Measurements from ENCODE around the gene FRMPD4. TPM values are rescaled to one million over a fixed set of nuclear protein-coding genes. Genes with fewer than 3 reads are reported as not detected.
A peak's percentile ranks its signal among the peaks of the same experiment; 100 is the strongest.

FRMPD4 gene
- total RNA-seq, 1 donor from 2014 or later = not detected

- no peak for ATAC-seq
These were observed 547.3 kb downstream of the FRMPD4 start for GRCh38 chrX:12685541-12685940.

- ATAC-seq = no peak
These were observed 548.1 kb downstream of the FRMPD4 start for GRCh38 chrX:12686331-12686730.

- no peak for ATAC-seq
These were observed 552.4 kb downstream of the FRMPD4 start for GRCh38 chrX:12690646-12691045.

GRCh38 chrX:12693754-12694153 lies 555.5 kb downstream of the FRMPD4 start:
- no peak for ATAC-seq

GRCh38 chrX:12700745-12701144 lies 562.5 kb downstream of the FRMPD4 start:
- no peak for ATAC-seq

- ATAC-seq = peak; percentile 86
These were observed 563.4 kb downstream of the FRMPD4 start for GRCh38 chrX:12701628-12702027.

GRCh38 chrX:12702509-12703091 lies 564.3 kb downstream of the FRMPD4 start:
- ATAC-seq = peak; percentile 52

GRCh38 chrX:12704706-12705105 lies 566.4 kb downstream of the FRMPD4 start:
- ATAC-seq = no peak

- ATAC-seq = no peak
These were observed 570.8 kb downstream of the FRMPD4 start for GRCh38 chrX:12709047-12709446.

GRCh38 chrX:12711435-12712040 lies 573.3 kb downstream of the FRMPD4 start:
- no peak for ATAC-seq

GRCh38 chrX:12716574-12716973 lies 578.3 kb downstream of the FRMPD4 start:
- ATAC-seq = no peak

- no peak for ATAC-seq
These were observed 581.6 kb downstream of the FRMPD4 start for GRCh38 chrX:12719837-12720236.

GRCh38 chrX:12721042-12721441 lies 582.8 kb downstream of the FRMPD4 start:
- no peak for ATAC-seq

- no peak for ATAC-seq
These were observed 584.0 kb downstream of the FRMPD4 start for GRCh38 chrX:12722314-12722713.

- ATAC-seq = peak; percentile 97
These were observed 603.1 kb downstream of the FRMPD4 start for GRCh38 chrX:12741416-12741815.

GRCh38 chrX:12747433-12747832 lies 609.2 kb downstream of the FRMPD4 start:
- ATAC-seq = no peak

GRCh38 chrX:12751887-12752286 lies 613.6 kb downstream of the FRMPD4 start:
- no peak for ATAC-seq

GRCh38 chrX:12753366-12753765 lies 615.1 kb downstream of the FRMPD4 start:
- no peak for ATAC-seq

- ATAC-seq = no peak
These were observed 620.0 kb downstream of the FRMPD4 start for GRCh38 chrX:12758291-12758690.

- no peak for ATAC-seq
These were observed 629.6 kb downstream of the FRMPD4 start for GRCh38 chrX:12767856-12768255.

GRCh38 chrX:12768491-12768890 lies 630.2 kb downstream of the FRMPD4 start:
- ATAC-seq = no peak

GRCh38 chrX:12770440-12770839 lies 632.2 kb downstream of the FRMPD4 start:
- peak; percentile 20 for ATAC-seq

GRCh38 chrX:12771445-12772069 lies 633.3 kb downstream of the FRMPD4 start:
- peak; percentile 82 for ATAC-seq

Data from esophagus mucosa (tissue), 1 donor.